ENCODE results near the gene GBP7.

GBP7 gene

GRCh38 chr1:89170170-89171066 lies 5.4 kb downstream of the GBP7 start:
- Histone ChIP-seq H3K36me3 (ENCODE audit: insufficient read depth) (no peaks in the 10 kb centered on the region), H3K4me2 (no peak overlapping the region), H3K27me3 (ENCODE audit: insufficient read depth, low read depth) (no peaks in the 10 kb centered on the region), H3K27ac (no peak overlapping the region), H3K4me1 (ENCODE audit: low read depth, poor library complexity, severe bottlenecking) (no peaks in the 10 kb centered on the region), H4K20me1 (ENCODE audit: insufficient read depth) (no peaks in the 10 kb centered on the region), H3K79me2 (ENCODE audit: insufficient read depth, low read depth) (no peaks in the 10 kb centered on the region), H3K4me3 (IDR thresholded peaks at IDR 0.05; ENCODE audit: insufficient read depth, low read depth, low read length) (no peak overlapping the region), H2AFZ (ENCODE audit: low read depth) (no peak overlapping the region), H3K9ac (no peak overlapping the region)
- no peak for TF ChIP-seq CTCF (conservative IDR thresholded peaks at IDR 0.05; ENCODE audit: low read depth, low read length)

- Histone ChIP-seq H3K79me2 (ENCODE audit: insufficient read depth, low read depth) (no peaks in the 10 kb centered on the region), H2AFZ (ENCODE audit: low read depth) (no peak overlapping the region), H3K27me3 (ENCODE audit: insufficient read depth, low read depth) (no peaks in the 10 kb centered on the region), H3K9ac (no peak overlapping the region), H4K20me1 (ENCODE audit: insufficient read depth) (no peaks in the 10 kb centered on the region), H3K4me1 (ENCODE audit: low read depth, poor library complexity, severe bottlenecking) (no peaks in the 10 kb centered on the region), H3K4me2 (no peak overlapping the region), H3K36me3 (ENCODE audit: insufficient read depth) (no peaks in the 10 kb centered on the region), H3K27ac (no peak overlapping the region), H3K4me3 (IDR thresholded peaks at IDR 0.05; ENCODE audit: insufficient read depth, low read depth, low read length) (no peak overlapping the region)
- no peak for TF ChIP-seq CTCF (conservative IDR thresholded peaks at IDR 0.05; ENCODE audit: low read depth, low read length)
Observed at GRCh38 chr1:89169166-89169565, 6.6 kb downstream of the GBP7 start.

DNA sequence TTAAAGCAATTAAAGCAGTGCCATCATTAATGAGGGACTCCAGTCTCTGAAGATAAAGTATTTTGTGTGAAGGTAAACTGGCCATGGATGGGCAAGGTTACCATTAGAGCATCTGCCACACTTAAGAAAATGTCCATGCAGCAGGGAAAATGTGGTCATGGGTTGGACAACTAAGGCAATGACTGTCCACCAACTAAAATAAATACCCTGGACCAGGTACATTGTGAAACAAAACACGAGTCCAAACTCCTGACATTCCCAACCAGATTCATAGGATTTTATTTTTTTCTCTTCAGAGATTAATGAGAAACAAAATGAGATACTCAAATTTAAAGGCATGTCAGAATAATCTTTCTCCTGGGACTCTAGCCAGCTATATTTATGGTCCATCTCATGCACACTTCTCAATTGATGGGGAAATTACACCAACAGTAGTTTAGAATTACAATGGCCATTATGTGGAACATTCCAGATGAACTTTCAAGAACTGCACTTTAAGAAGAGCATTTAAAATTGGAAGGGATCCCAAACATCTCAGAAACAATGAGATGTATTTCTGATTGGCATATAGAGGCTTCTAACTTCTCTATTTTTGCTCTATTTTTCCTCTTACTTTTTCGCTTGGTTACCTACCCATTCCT lies 8.1 kb downstream of the GBP7 start:
- H3K36me3 ChIP-seq (ENCODE audit: insufficient read depth) = no peaks in the 10 kb centered on the region
- no peak overlapping the region for H3K27ac ChIP-seq
- H3K27me3 ChIP-seq (ENCODE audit: insufficient read depth, low read depth) = no peaks in the 10 kb centered on the region
- H3K9ac ChIP-seq = no peak overlapping the region
- no peak overlapping the region for H2AFZ ChIP-seq (ENCODE audit: low read depth)
- H3K4me1 ChIP-seq (ENCODE audit: low read depth, poor library complexity, severe bottlenecking) = no peaks in the 10 kb centered on the region
- H4K20me1 ChIP-seq (ENCODE audit: insufficient read depth) = no peaks in the 10 kb centered on the region
- no peak overlapping the region for H3K4me3 ChIP-seq (IDR thresholded peaks at IDR 0.05; ENCODE audit: insufficient read depth, low read depth, low read length)
- no peak for TF ChIP-seq CTCF (conservative IDR thresholded peaks at IDR 0.05; ENCODE audit: low read depth, low read length)
- no peak overlapping the region for H3K4me2 ChIP-seq
- H3K79me2 ChIP-seq (ENCODE audit: insufficient read depth, low read depth) = no peaks in the 10 kb centered on the region

DNA sequence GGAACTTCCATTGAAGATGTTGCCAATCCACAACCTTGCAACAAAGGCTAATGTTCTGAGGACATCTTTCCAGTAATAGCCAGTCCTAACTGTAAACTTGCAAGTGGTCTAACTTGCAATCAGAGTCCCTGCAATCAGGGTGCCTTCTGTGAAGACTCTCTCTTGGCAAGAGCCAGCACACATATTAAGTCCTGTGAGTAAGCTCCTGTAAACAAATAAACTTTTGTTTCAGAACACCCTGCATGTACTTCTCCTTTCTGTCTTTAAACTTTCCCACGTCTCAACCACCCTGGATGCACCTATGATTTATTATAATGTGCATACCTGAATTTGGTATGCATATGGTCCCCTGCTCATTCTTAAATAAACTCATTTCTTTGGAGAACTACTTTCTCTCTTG lies 9.1 kb downstream of the GBP7 start:
- Histone ChIP-seq H3K4me2 (no peak overlapping the region), H3K36me3 (ENCODE audit: insufficient read depth) (no peaks in the 10 kb centered on the region), H2AFZ (ENCODE audit: low read depth) (no peak overlapping the region), H3K4me3 (IDR thresholded peaks at IDR 0.05; ENCODE audit: insufficient read depth, low read depth, low read length) (no peak overlapping the region), H3K27me3 (ENCODE audit: insufficient read depth, low read depth) (no peaks in the 10 kb centered on the region), H3K9ac (no peak overlapping the region), H3K27ac (no peak overlapping the region), H3K4me1 (ENCODE audit: low read depth, poor library complexity, severe bottlenecking) (no peaks in the 10 kb centered on the region), H3K79me2 (ENCODE audit: insufficient read depth, low read depth) (no peaks in the 10 kb centered on the region), H4K20me1 (ENCODE audit: insufficient read depth) (no peaks in the 10 kb centered on the region)
- TF ChIP-seq CTCF (conservative IDR thresholded peaks at IDR 0.05; ENCODE audit: low read depth, low read length) = no peak
